H1 (cell line): ENCODE data around the gene PRKCA. TPM values are rescaled to one million over a fixed set of nuclear protein-coding genes. Genes with fewer than 3 reads are reported as not detected.
A peak's percentile ranks its signal among the peaks of the same experiment; 100 is the strongest.

Experiments
- BACH1 ChIP-seq: IDR thresholded peaks from 2 replicates; pipeline ENCODE4 v1.6.1; 2012; ENCODE audit warnings: low read length, improper control_type of control experiment
- CBX5 ChIP-seq: fragments of 300-800, 300-1000 bp; sonication (generic); IDR thresholded peaks from 2 replicates; pipeline ENCODE4 v1.7.1; 2016; ENCODE audit warnings: antibody characterized with exemption, low read length, low read depth
- CTBP2 ChIP-seq: IDR thresholded peaks from 2 replicates; pipeline ENCODE4 v1.7.0; 2011; ENCODE audit warnings: borderline replicate concordance, mild to moderate bottlenecking, moderate library complexity, mixed read lengths, low read length; ENCODE audit not compliant: insufficient read depth, insufficient read length
- EP300 ChIP-seq, 2 experiments: IDR thresholded peaks; 1 replicate in 1 of 2; 2 replicates in 1 of 2; pipeline ENCODE4 v1.6.1; 2011 to 2012; ENCODE audit warnings: low read depth in 2 of 2, low read length in 2 of 2, mild to moderate bottlenecking in 2 of 2, borderline replicate concordance in 1 of 2, inconsistent platforms in 1 of 2, moderate library complexity in 1 of 2
- GTF2F1 ChIP-seq: IDR thresholded peaks from 2 replicates; pipeline ENCODE4 v1.6.1; 2012; ENCODE audit warnings: low read depth, low read length, improper control_type of control experiment, borderline replicate concordance
- JUND ChIP-seq: IDR thresholded peaks from 2 replicates; pipeline ENCODE4 v1.6.1; 2011; ENCODE audit warnings: mild to moderate bottlenecking, improper control_type of control experiment, low read length
- NANOG ChIP-seq: IDR thresholded peaks from 2 replicates; pipeline ENCODE4 v1.6.1; 2011; ENCODE audit warnings: low read length, low read depth, mild to moderate bottlenecking, inconsistent platforms; ENCODE audit not compliant: insufficient read depth, poor library complexity, severe bottlenecking
- RBBP5 ChIP-seq: IDR thresholded peaks from 2 replicates; pipeline ENCODE4 v1.7.1; 2012; ENCODE audit warnings: low read depth, mild to moderate bottlenecking, inconsistent platforms, low read length, moderate library complexity, borderline replicate concordance
- RFX5 ChIP-seq: IDR thresholded peaks from 2 replicates; pipeline ENCODE4 v1.6.1; 2011; ENCODE audit warnings: low read depth, low read length, improper control_type of control experiment, borderline replicate concordance
- RXRA ChIP-seq: IDR thresholded peaks from 2 replicates; pipeline ENCODE4 v1.6.1; 2011; ENCODE audit warnings: low read depth, mild to moderate bottlenecking, low read length, moderate library complexity; ENCODE audit not compliant: insufficient read depth
- SAP30 ChIP-seq: fragments of 300-600 bp; sonication (generic); IDR thresholded peaks from 2 replicates; pipeline ENCODE4 v1.7.1; 2012; ENCODE audit warnings: low read length, moderate library complexity, mild to moderate bottlenecking, inconsistent platforms; ENCODE audit not compliant: insufficient read depth, insufficient replicate concordance
- TAF7 ChIP-seq: optimal IDR thresholded peaks from 2 replicates; pipeline ENCODE3; 2011; ENCODE audit warnings: low read depth, mild to moderate bottlenecking, inconsistent platforms, low read length, moderate library complexity, borderline replicate concordance
- YY1 ChIP-seq: IDR thresholded peaks from 2 replicates; pipeline ENCODE4 v1.6.1; 2011; ENCODE audit warnings: low read depth, mild to moderate bottlenecking, low read length
- polyA plus RNA-seq, 7 experiments: library from polyadenylated mRNA; depleted of rRNA in 3 of 7; stranded (reverse) in 5 of 7; unstranded in 2 of 7; fragments of >200 nt in 5 of 7; fragments of 200-250 nt in 2 of 7; gene quantifications; 1 replicate in 5 of 7; 2 replicates in 1 of 7; 4 replicates in 1 of 7; pipeline versions ENCODE4 v1.2.1 to v1.2.3, GENCODE V29; 2011 to 2013; ENCODE audit warnings: missing spikeins in 2 of 7, mixed read lengths in 2 of 7
- total RNA-seq: library from RNA; stranded (reverse); fragmentation: NEBNext Ultra II Directional; extraction: Animal tissue kit (Norgen Biotek cat#: 25700); gene quantifications from 2 replicates; pipeline ENCODE4 v1.2.1, GENCODE V29; 2021
- TF ChIP-seq, protein P1 (sequence below): IDR thresholded peaks from 2 replicates; pipeline ENCODE4 v1.6.1; 2011; ENCODE audit warnings: low read length, improper control_type of control experiment

PRKCA gene
- total and polyA plus RNA-seq, 2 of the 8 experiments (the other 6 are each of a cell fraction or from before 2014, with no cell fraction given) = 5.8 to 17.8 TPM

DNA sequence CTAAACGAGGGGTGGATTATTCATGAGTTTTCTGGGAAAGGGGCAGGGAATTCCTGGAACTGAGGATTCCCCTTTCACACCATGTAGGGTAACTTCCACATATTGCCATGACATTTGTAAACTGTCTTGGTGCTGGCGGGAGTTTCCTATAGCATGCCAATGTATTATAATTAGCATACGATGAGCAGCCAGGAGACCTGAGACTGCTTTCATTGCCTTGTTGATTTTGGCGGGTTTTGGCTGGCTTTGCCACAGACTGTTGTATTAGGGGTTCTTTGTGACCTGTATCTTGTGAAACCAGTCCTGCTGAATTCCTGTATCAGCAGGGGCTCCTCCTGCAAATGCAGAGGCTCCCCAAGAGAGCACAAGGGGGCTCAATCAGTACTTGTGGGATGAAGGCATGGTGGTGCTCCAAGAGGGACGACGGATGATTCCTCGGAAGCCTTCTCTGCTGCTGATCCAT is 428.1 kb downstream of the PRKCA start (continued):
- TF ChIP-seq NANOG = no peak
- TF ChIP-seq EP300 (IDR thresholded peaks at IDR 0.05; ENCODE audit: borderline replicate concordance in 1 of 2, low read depth in 2 of 2, low read length in 2 of 2) = peak in 1 of 2 experiments; percentile 95; a peak in 2 of 3 replicates
- TF ChIP-seq SAP30 = no peak
- no peak for TF ChIP-seq JUND
- no peak for TF ChIP-seq BACH1
- TF ChIP-seq RBBP5 = peak; percentile 82; the same call in 1 of the 2 replicates
- TF ChIP-seq CTBP2 = peak; percentile 62
- peak; percentile 77 for TF ChIP-seq YY1
- TF ChIP-seq, protein P1, sequence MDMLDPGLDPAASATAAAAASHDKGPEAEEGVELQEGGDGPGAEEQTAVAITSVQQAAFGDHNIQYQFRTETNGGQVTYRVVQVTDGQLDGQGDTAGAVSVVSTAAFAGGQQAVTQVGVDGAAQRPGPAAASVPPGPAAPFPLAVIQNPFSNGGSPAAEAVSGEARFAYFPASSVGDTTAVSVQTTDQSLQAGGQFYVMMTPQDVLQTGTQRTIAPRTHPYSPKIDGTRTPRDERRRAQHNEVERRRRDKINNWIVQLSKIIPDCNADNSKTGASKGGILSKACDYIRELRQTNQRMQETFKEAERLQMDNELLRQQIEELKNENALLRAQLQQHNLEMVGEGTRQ = no peak
- TF ChIP-seq CBX5 = no peak
- TF ChIP-seq RFX5 = no peak
- TF ChIP-seq TAF7 = peak; percentile 75
- no peak for TF ChIP-seq RXRA
- no peak for TF ChIP-seq GTF2F1
- TF ChIP-seq, all 59 proteins: peak for 21
